Kidney (tissue), 14 donors: ENCODE results near the gene GALNT9. TPM values are rescaled to one million over a fixed set of nuclear protein-coding genes. Genes with fewer than 3 reads are reported as not detected.

Source experiments
- DNase-seq, 5 donors: peaks; one replicate each; pipeline ENCODE4 v3.0.0-alpha.2; 2013 to 2020
- FAIRE-seq: peaks from 2 replicates; lab custom pipeline; 2012; peaks lifted over from hg19 to GRCh38; lab: Jason Lieb, UNC
- H3K27ac ChIP-seq, 2 donors: one replicate each; pipeline ENCODE4 v1.7.0; 2013; ENCODE audit warnings: low read depth in 2 of 2, low read length in 2 of 2, inconsistent platforms in 1 of 2
- H3K27me3 ChIP-seq: one replicate; pipeline ENCODE4 v1.7.1; 2013; ENCODE audit warnings: low read length, inconsistent platforms; ENCODE audit not compliant: control insufficient read depth, insufficient read depth
- H3K36me3 ChIP-seq, 3 donors: one replicate each; pipeline versions ENCODE4 v1.7.0 to v1.7.1; 2013; ENCODE audit warnings: low read length in 3 of 3, control low read depth in 1 of 3, inconsistent platforms in 1 of 3; ENCODE audit not compliant: insufficient read depth in 3 of 3, control insufficient read depth in 2 of 3
- H3K4me1 ChIP-seq, 3 donors: one replicate each; pipeline versions ENCODE4 v1.7.0 to v1.7.1; 2013; ENCODE audit warnings: low read length in 3 of 3, inconsistent platforms in 1 of 3, low read depth in 1 of 3; ENCODE audit not compliant: control insufficient read depth in 2 of 3, insufficient read depth in 2 of 3
- H3K4me3 ChIP-seq, 3 donors: one replicate each; pipeline versions ENCODE4 v1.7.0 to v1.8.1; 2013; ENCODE audit warnings: low read length in 3 of 3, control low read depth in 1 of 3, inconsistent platforms in 1 of 3
- H3K9ac ChIP-seq, 3 donors: one replicate each; pipeline versions ENCODE4 v1.7.0 to v1.7.1; 2013; ENCODE audit warnings: low read length in 3 of 3, control low read depth in 1 of 3, inconsistent platforms in 1 of 3
- H3K9me3 ChIP-seq, 3 donors: one replicate each; pipeline versions ENCODE4 v1.7.0 to v1.7.1; 2013; ENCODE audit warnings: low read length in 3 of 3, control low read depth in 1 of 3, inconsistent platforms in 1 of 3; ENCODE audit not compliant: control insufficient read depth in 2 of 3, insufficient read depth in 1 of 3
- intact Hi-C: fragments of 100-400 bp; cut with DNase I; formaldehyde crosslinking; loops from one replicate; pipeline ENCODE4 v1.11.1; 2022
- polyA plus RNA-seq: library from polyadenylated mRNA; stranded (reverse); fragments of 350-450 nt; fragmentation: Illumina TruSeq; extraction: RNeasy Lipid Tissue Mini Kit (QIAGEN cat#74804); gene quantifications from one replicate; pipeline ENCODE4 v1.2.3, GENCODE V29; 2014; ENCODE audit warnings: low read depth, low replicate concordance; ENCODE audit not compliant: insufficient read depth
- total RNA-seq: library from RNA; stranded (reverse); fragmentation: NEBNext Ultra II Directional; extraction: Animal tissue kit (Norgen Biotek cat#: 25700); gene quantifications from one replicate; pipeline ENCODE4 v1.2.1, GENCODE V29; 2021
- TF ChIP-seq, protein P1 (sequence below): IDR thresholded peaks from 3 replicates; pipeline ENCODE4 v1.5.1; 2012; ENCODE audit warnings: mild to moderate bottlenecking, moderate library complexity, borderline replicate concordance; ENCODE audit not compliant: insufficient read depth; ENCODE audit errors: extremely low read depth
- donor health status: control.
- donor health status: control.
- donor health status: control.
- donor health status: control.
- donor health status: control.
- donor health status: DM: yes; HTN: yes; CAD: no.
- donor health status: Normal renal cell carcinoma (clear cell type).

GALNT9 gene
- total and polyA plus RNA-seq, 2 donors from 2014 or later = 4.8 to 20.7 TPM

DNA sequence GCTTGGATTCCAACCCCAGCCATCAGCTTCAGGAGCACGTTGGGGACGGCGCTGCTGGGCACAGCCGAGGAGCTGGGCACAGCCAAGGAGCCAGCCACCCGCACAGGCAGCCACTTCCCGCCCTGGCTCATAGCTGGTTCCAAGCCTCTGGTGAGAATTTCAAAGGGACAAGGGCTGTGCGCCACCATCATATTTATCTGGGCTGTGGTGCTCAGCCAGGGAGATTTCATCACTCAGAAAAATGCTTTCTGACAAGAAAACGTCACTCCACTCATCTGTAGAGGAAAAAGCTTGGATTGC, 66.4 kb downstream of the GALNT9 start:
- Histone ChIP-seq H3K4me3 (no peak overlapping the region), H3K9ac (no peak overlapping the region), H3K27ac (no peak overlapping the region), H3K36me3 (no peaks in the 10 kb centered on the region), H3K27me3 (peaks cover under 1% of the 10 kb centered on the region), H3K9me3 (peaks cover 0 to 2% (median 0%) of the 10 kb centered on the region in 3 donors), H3K4me1 (peaks cover 0 to 4% (median 0%) of the 10 kb centered on the region in 3 donors)
- TF ChIP-seq, protein P1, sequence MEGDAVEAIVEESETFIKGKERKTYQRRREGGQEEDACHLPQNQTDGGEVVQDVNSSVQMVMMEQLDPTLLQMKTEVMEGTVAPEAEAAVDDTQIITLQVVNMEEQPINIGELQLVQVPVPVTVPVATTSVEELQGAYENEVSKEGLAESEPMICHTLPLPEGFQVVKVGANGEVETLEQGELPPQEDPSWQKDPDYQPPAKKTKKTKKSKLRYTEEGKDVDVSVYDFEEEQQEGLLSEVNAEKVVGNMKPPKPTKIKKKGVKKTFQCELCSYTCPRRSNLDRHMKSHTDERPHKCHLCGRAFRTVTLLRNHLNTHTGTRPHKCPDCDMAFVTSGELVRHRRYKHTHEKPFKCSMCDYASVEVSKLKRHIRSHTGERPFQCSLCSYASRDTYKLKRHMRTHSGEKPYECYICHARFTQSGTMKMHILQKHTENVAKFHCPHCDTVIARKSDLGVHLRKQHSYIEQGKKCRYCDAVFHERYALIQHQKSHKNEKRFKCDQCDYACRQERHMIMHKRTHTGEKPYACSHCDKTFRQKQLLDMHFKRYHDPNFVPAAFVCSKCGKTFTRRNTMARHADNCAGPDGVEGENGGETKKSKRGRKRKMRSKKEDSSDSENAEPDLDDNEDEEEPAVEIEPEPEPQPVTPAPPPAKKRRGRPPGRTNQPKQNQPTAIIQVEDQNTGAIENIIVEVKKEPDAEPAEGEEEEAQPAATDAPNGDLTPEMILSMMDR = no peak
- FAIRE-seq (no peak), DNase-seq (no peak)
- intact Hi-C loops = no loop called here

GRCh38 chr12:132262256-132263060, 66.9 kb downstream of the GALNT9 start:
- Histone ChIP-seq H3K27ac (no peak overlapping the region), H3K27me3 (no peaks in the 10 kb centered on the region), H3K9ac (no peak overlapping the region), H3K4me1 (no peaks in the 10 kb centered on the region), H3K36me3 (no peaks in the 10 kb centered on the region), H3K4me3 (no peak overlapping the region), H3K9me3 (no peaks in the 10 kb centered on the region)
- intact Hi-C loops = no loop called here
- TF ChIP-seq, protein P1 = no peak
- DNase-seq (peak in 1 of 5 donors; percentile 51), FAIRE-seq (no peak)

DNA sequence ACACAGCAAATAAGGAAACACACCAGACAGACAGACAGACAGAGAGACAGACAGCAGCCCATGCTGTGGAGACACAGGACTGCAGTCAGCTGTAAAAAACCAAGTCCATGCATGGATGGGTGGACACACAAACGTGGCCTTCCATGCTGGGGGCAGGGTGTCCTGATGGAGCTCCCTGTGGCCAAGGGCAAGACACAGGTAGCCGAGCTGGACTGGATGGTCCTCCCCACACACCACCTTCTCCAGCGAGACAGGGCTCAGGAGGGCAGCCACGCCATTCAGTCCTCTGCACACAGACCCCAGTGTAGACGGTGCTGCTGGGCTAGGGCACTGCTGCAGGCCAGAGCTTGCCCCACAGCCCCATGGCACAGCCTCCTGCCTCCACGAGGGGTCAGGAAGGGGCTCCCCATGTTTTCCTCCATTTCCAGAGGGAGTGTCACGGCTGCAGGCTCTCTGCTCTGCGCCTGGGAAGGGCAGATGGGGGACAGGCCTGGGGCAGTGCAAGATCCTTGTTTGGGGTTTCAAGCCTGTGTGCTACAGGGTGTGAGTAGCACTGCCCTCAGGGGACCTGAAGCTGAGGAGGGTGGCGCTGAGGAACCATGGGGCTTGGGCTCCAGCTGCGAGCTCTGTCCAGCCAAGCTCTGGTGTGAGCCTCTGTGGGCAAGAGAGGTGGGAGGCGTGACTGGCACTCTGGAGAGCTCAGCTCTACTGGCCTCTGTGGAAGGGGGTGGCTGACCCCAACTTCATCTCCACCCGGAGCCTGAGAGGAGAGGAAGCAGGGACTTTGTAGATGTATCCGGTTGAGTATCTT, 67.9 kb downstream of the GALNT9 start:
- Histone ChIP-seq H3K27me3 (no peaks in the 10 kb centered on the region), H3K27ac (no peak overlapping the region), H3K9ac (no peak overlapping the region), H3K36me3 (no peaks in the 10 kb centered on the region), H3K4me3 (no peak overlapping the region), H3K9me3 (no peaks in the 10 kb centered on the region), H3K4me1 (no peaks in the 10 kb centered on the region)
- FAIRE-seq (no peak), DNase-seq (peak in 1 of 5 donors; percentile 57)
- intact Hi-C loops = no loop called here
- TF ChIP-seq, protein P1 = no peak
